Colon (tissue), 2 donors: Measurements from ENCODE around the gene CNPY2.
"Not testable (repeated sequence)": the region's sequence is repeated elsewhere in the genome, so short reads cannot be mapped to it uniquely, and the experiment has no call there.

Experiments used
- FAIRE-seq: peaks from 2 replicates; lab custom pipeline; 2012; peaks lifted over from hg19 to GRCh38; lab: Jason Lieb, UNC
- donor health status: control.
- donor health status: control.

Gene CNPY2

GRCh38 chr12:56297400-56297799, 18.4 kb downstream of the CNPY2 start:
- no peak for FAIRE-seq

GRCh38 chr12:56296295-56296694, 19.5 kb downstream of the CNPY2 start:
- no peak for FAIRE-seq

GRCh38 chr12:56293795-56294194, 22.0 kb downstream of the CNPY2 start:
- no peak for FAIRE-seq

GRCh38 chr12:56288705-56289387, 26.9 kb downstream of the CNPY2 start:
- FAIRE-seq = no peak

- FAIRE-seq = no peak
Observed at GRCh38 chr12:56286044-56286830, 29.6 kb downstream of the CNPY2 start.

GRCh38 chr12:56284263-56284662, 31.5 kb downstream of the CNPY2 start:
- not testable (repeated sequence) for FAIRE-seq

- no peak for FAIRE-seq
Observed at GRCh38 chr12:56282579-56282978, 33.2 kb downstream of the CNPY2 start.

- no peak for FAIRE-seq
Observed at GRCh38 chr12:56282030-56282429, 33.8 kb downstream of the CNPY2 start.

- no peak for FAIRE-seq
Observed at GRCh38 chr12:56280849-56281248, 34.9 kb downstream of the CNPY2 start.

- FAIRE-seq = no peak
Observed at GRCh38 chr12:56278905-56279304, 36.9 kb downstream of the CNPY2 start.

GRCh38 chr12:56274299-56274698, 41.5 kb downstream of the CNPY2 start:
- FAIRE-seq = no peak

GRCh38 chr12:56272468-56272867, 43.3 kb downstream of the CNPY2 start:
- not testable (repeated sequence) for FAIRE-seq

- FAIRE-seq = no peak
Observed at GRCh38 chr12:56271031-56271430, 44.8 kb downstream of the CNPY2 start.

GRCh38 chr12:56267443-56268071, 48.2 kb downstream of the CNPY2 start:
- FAIRE-seq = no peak

- FAIRE-seq = no peak
Observed at GRCh38 chr12:56266693-56267442, 48.9 kb downstream of the CNPY2 start, which contains the start of gene COQ10A. Gene COQ10A (plus strand): TSS chr12:56266942. CDS start chr12:56267119, 177 bp downstream.

- FAIRE-seq = not testable (repeated sequence)
Observed at GRCh38 chr12:56266068-56266692, 49.6 kb downstream of the CNPY2 start.

- FAIRE-seq = not testable (repeated sequence)
Observed at GRCh38 chr12:56262955-56263354, 52.8 kb downstream of the CNPY2 start.

GRCh38 chr12:56261503-56262232, 54.1 kb downstream of the CNPY2 start:
- no peak for FAIRE-seq

- FAIRE-seq = no peak
Observed at GRCh38 chr12:56260921-56261320, 54.9 kb downstream of the CNPY2 start.

- no peak for FAIRE-seq
Observed at GRCh38 chr12:56260380-56260779, 55.4 kb downstream of the CNPY2 start.
